ENCODE results near the gene ZYG11B. TPM values are rescaled to one million over a fixed set of nuclear protein-coding genes. Genes with fewer than 3 reads are reported as not detected.

The ZYG11B gene
- total and polyA plus RNA-seq, 9 donors: 9.8 to 37.1 (median 31.1) TPM

DNA sequence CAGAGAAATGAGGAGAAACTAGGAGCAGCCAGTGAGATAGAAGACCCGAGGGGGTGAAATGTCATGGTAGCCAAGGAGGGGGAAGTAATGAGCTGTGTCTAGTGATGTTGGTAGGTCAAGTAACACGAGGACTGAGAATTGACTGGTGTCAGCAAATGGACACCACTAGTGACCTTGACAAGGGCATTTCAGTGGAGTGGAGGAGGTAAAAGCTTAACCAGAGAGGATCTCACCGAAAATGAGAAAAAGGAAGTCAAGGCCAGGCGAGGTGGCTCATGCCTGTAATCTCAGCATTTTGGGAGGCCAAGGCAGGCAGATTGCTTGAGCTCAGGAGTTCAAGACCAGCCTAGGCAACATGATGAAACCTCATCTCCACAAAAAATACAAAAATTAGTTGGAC is 3.0 kb upstream of the ZYG11B start:
- no peak for DNase-seq
- H3K9me3 ChIP-seq: no peaks in the 10 kb centered on the region
- H3K27ac ChIP-seq: no peak overlapping the region
- no peaks in the 10 kb centered on the region for H3K27me3 ChIP-seq
- no peak overlapping the region for H3K4me3 ChIP-seq
- WGBS, 3 donors: 63 to 70% (median 70%) methylated on average over 4 of the region's 4 CpGs
- peaks cover 7% of the 10 kb centered on the region for H3K4me1 ChIP-seq (ENCODE audit: insufficient read depth)
- no peak for TF ChIP-seq EP300 (IDR thresholded peaks at IDR 0.05)
- no peak for TF ChIP-seq POLR2A (IDR thresholded peaks at IDR 0.05)
- TF ChIP-seq, protein P1, sequence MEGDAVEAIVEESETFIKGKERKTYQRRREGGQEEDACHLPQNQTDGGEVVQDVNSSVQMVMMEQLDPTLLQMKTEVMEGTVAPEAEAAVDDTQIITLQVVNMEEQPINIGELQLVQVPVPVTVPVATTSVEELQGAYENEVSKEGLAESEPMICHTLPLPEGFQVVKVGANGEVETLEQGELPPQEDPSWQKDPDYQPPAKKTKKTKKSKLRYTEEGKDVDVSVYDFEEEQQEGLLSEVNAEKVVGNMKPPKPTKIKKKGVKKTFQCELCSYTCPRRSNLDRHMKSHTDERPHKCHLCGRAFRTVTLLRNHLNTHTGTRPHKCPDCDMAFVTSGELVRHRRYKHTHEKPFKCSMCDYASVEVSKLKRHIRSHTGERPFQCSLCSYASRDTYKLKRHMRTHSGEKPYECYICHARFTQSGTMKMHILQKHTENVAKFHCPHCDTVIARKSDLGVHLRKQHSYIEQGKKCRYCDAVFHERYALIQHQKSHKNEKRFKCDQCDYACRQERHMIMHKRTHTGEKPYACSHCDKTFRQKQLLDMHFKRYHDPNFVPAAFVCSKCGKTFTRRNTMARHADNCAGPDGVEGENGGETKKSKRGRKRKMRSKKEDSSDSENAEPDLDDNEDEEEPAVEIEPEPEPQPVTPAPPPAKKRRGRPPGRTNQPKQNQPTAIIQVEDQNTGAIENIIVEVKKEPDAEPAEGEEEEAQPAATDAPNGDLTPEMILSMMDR (IDR thresholded peaks at IDR 0.05): no peak
- no peaks in the 10 kb centered on the region for H3K36me3 ChIP-seq
- intact Hi-C loops (cut with DNase I): no loop called here

DNA sequence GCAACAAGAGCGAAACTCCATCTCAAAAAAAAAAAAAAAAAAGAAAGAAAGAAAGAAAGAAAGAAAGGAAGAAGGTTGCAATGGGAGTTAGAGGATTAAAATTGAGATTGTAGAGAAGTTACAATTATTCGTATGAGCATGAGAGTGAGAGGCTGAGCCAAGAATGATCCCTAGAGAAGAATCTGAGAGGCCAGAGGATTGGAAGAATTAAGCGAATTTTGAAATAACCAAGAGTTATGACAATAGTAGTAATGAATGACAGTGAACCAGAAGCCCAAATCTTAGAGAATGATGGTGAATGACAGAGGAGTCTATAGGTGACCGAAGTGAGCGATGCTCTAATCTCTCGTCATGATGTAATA is 369 bp upstream of the ZYG11B start:
- Histone ChIP-seq H3K27ac (no peak overlapping the region), H3K9me3 (no peaks in the 10 kb centered on the region), H3K36me3 (no peaks in the 10 kb centered on the region), H3K4me1 (ENCODE audit: insufficient read depth) (peaks cover 11% of the 10 kb centered on the region), H3K4me3 (peak overlapping the region; percentile 71), H3K27me3 (no peaks in the 10 kb centered on the region)
- intact Hi-C loops (cut with DNase I): no loop called here
- no peak for DNase-seq
- TF ChIP-seq EP300 (IDR thresholded peaks at IDR 0.05) (no peak), POLR2A (IDR thresholded peaks at IDR 0.05) (no peak)
- TF ChIP-seq, protein P1 (IDR thresholded peaks at IDR 0.05): no peak
- WGBS, 3 donors: 1 to 2% (median 1%) methylated on average over 6 of the region's 6 CpGs

DNA sequence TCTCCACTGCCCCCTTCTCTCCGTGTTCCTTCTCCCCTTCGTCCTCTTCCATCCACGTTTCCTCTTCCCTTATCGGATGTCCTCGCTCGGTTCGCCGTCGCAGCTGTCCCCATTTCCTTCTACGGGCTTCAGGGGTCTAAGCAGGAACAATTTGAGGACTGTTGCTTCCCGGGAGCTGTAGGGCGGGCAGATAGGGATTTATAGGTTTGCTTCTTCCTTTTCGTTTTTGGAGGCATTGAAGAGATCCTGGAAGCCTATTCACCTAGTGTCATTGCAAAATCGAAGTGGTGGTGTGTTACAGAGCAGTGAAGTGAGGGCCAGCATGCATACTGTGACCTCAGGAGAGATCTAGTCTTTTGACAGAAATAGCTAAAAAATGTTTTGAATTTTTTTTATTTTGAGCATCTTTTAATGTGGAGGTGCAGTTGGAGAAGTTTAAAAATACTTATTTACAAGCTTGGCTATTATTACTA is 897 bp downstream of the ZYG11B start:
- H3K27me3 ChIP-seq: no peaks in the 10 kb centered on the region
- 0% methylated on average over 14 of the region's 14 CpGs for WGBS, 3 donors
- intact Hi-C loops (cut with DNase I): no loop called here
- H3K27ac ChIP-seq: no peak overlapping the region
- H3K4me1 ChIP-seq (ENCODE audit: insufficient read depth): peaks cover 11% of the 10 kb centered on the region
- H3K4me3 ChIP-seq: peak overlapping the region; percentile 71
- H3K9me3 ChIP-seq: no peaks in the 10 kb centered on the region
- DNase-seq: no peak
- no peaks in the 10 kb centered on the region for H3K36me3 ChIP-seq
- no peak for TF ChIP-seq EP300 (IDR thresholded peaks at IDR 0.05)
- TF ChIP-seq POLR2A (IDR thresholded peaks at IDR 0.05): no peak
- TF ChIP-seq, protein P1 (IDR thresholded peaks at IDR 0.05): no peak

DNA sequence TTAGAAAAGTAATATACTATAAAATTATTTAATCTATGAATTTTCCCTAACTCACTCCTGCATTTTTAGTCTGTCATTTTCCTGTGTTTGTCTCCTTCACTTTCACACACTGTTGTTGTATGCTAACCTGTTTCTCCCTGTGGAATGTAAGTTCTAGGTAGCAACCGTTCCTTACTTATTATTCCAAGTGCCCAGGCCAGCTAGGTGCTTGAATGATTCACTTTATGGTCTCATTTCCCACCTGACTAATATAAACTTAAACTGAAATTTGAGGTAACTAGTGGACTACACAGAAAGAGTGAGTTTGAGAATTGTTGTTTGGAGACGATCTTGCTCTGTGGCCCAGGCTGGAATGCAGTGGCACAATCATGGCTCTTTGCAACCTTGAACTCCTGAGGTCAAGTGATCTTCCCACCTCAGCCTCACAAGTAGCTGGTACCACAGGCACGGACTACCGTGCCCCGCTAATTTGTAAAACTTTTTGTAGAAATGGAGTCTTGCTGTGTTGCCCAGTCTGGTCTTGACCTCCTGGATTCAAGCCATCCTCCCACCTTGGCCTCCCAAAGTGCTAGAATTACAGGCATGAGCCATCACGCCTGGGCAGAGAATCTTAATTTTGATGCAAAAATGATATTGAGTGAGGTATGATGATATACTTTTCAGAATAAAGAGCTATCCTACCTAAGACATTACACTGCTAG is 1.9 kb downstream of the ZYG11B start:
- WGBS, 3 donors: 57 to 69% (median 65%) methylated on average over 6 of the region's 6 CpGs
- H3K4me3 ChIP-seq: peak overlapping the region; percentile 71

More for the DNA sequence above, 1.9 kb downstream of the ZYG11B start:
- no peaks in the 10 kb centered on the region for H3K9me3 ChIP-seq
- H3K27ac ChIP-seq: no peak overlapping the region
- no peak for DNase-seq
- peaks cover 11% of the 10 kb centered on the region for H3K4me1 ChIP-seq (ENCODE audit: insufficient read depth)
- intact Hi-C loops (cut with DNase I): no loop called here
- TF ChIP-seq POLR2A (IDR thresholded peaks at IDR 0.05) (no peak), EP300 (IDR thresholded peaks at IDR 0.05) (no peak)
- TF ChIP-seq, protein P1 (IDR thresholded peaks at IDR 0.05): no peak
- no peaks in the 10 kb centered on the region for H3K36me3 ChIP-seq
- H3K27me3 ChIP-seq: no peaks in the 10 kb centered on the region

Measured in ovary (tissue), 9 donors.